SU-DHL-6 (cell line): ENCODE measurements around the gene LRRFIP2.

Source experiments
- H2AFZ ChIP-seq: fragments of 200-600 bp; sonication (generic); 2 replicates; pipeline ENCODE4 v1.6.1; 2014; ENCODE audit warnings: low read depth, mild to moderate bottlenecking, moderate library complexity, mixed read lengths, antibody characterized with exemption, low read length; ENCODE audit not compliant: severe bottlenecking
- H3F3A ChIP-seq: fragments of 200-600 bp; shearing (Covaris generic); 2 replicates; pipeline ENCODE4 v1.6.0; 2016; ENCODE audit warnings: antibody characterized with exemption, mild to moderate bottlenecking; ENCODE audit not compliant: insufficient read depth
- H3K27ac ChIP-seq: fragments of 200-600 bp; sonication (generic); 2 replicates; pipeline ENCODE4 v1.5.1; 2016; ENCODE audit warnings: low read depth, mild to moderate bottlenecking, low read length, moderate library complexity, mixed read lengths
- H3K27me3 ChIP-seq: fragments of 200-600 bp; sonication (generic), shearing (Covaris generic); 2 replicates; pipeline ENCODE4 v1.6.0; 2014; ENCODE audit warnings: mild to moderate bottlenecking, low read length
- H3K36me3 ChIP-seq: fragments of 200-600 bp; sonication (generic); 2 replicates; pipeline ENCODE4 v1.6.1; 2014; ENCODE audit warnings: mild to moderate bottlenecking, low read length, mixed read lengths
- H3K4me2 ChIP-seq: fragments of 300-600, 200-600 bp; shearing (Covaris generic), sonication (generic); 2 replicates; pipeline ENCODE4 v1.6.0; 2014; ENCODE audit warnings: low read length, low read depth, mild to moderate bottlenecking; ENCODE audit not compliant: poor library complexity, severe bottlenecking
- H3K4me3 ChIP-seq: fragments of 200-600 bp; sonication (generic); 2 replicates; pipeline ENCODE4 v1.5.1; 2014; ENCODE audit warnings: antibody characterized with exemption, low read length, mild to moderate bottlenecking, mixed read lengths; ENCODE audit not compliant: insufficient read depth, poor library complexity, severe bottlenecking
- H3K79me2 ChIP-seq: fragments of 200-600 bp; sonication (generic); 2 replicates; pipeline ENCODE4 v1.6.1; 2014; ENCODE audit warnings: mild to moderate bottlenecking, low read length, moderate library complexity; ENCODE audit not compliant: insufficient read depth
- H3K9ac ChIP-seq: fragments of 200-600 bp; sonication (generic); 2 replicates; pipeline ENCODE4 v1.7.0; 2014; ENCODE audit warnings: mild to moderate bottlenecking, low read length
- H3K9me2 ChIP-seq: fragments of 200-600 bp; sonication (generic); replicated peaks from 2 replicates; pipeline ENCODE4 v1.6.1; 2014; ENCODE audit warnings: low read length; ENCODE audit not compliant: insufficient read depth
- H3K9me3 ChIP-seq: fragments of 200-600 bp; sonication (generic); 2 replicates; pipeline ENCODE4 v1.6.1; 2014; ENCODE audit warnings: low read length, mixed read lengths; ENCODE audit not compliant: insufficient read depth
- H4K20me1 ChIP-seq: fragments of 200-600 bp; sonication (generic); 2 replicates; pipeline ENCODE4 v1.6.1; 2014; ENCODE audit warnings: low read depth, mild to moderate bottlenecking, antibody characterized with exemption, low read length, moderate library complexity, mixed read lengths
- EZH2phosphoT487 ChIP-seq: fragments of 200-600 bp; sonication (generic), shearing (Covaris generic); conservative IDR thresholded peaks from 2 replicates; pipeline ENCODE4 v1.6.1; 2018; ENCODE audit warnings: mild to moderate bottlenecking, antibody characterized with exemption, low read length, moderate library complexity, mixed read lengths
- TF ChIP-seq, protein P1 (sequence below): fragments of 200-600 bp; sonication (generic); IDR thresholded peaks from one replicate; pipeline ENCODE4 v1.5.1; 2017; ENCODE audit warnings: antibody characterized with exemption, mild to moderate bottlenecking, low read length, moderate library complexity; ENCODE audit not compliant: insufficient read depth, poor library complexity, severe bottlenecking

The LRRFIP2 gene

DNA sequence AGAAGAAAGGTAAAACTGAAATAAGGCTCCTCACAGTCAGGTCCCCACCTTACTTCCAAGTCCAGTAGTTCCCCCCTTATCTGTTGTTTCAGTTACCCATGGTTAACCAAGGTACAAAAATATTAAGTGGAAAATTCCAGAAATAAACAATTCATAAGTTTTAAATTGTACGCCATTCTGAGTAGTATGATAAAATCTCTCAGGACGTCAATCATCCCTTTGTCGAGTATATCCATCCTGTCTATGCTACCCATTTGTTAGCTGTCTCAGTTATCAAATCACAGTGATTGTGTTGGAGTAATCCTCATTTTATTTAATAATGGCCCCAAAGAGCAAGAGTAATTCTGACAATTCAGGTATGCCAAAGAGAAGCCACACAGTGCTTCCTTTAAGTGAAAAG is 43.9 kb downstream of the LRRFIP2 start:
- Histone ChIP-seq H3K79me2 (no peaks in the 10 kb centered on the region), H3K27ac (no peak overlapping the region), H4K20me1 (no peaks in the 10 kb centered on the region), H2AFZ (no peak overlapping the region), H3K4me2 (no peak overlapping the region), H3K9me2 (no peaks in the 10 kb centered on the region), H3K36me3 (no peaks in the 10 kb centered on the region), H3K4me3 (no peak overlapping the region), H3K9me3 (no peaks in the 10 kb centered on the region), H3K27me3 (no peaks in the 10 kb centered on the region), H3F3A (no peaks in the 10 kb centered on the region), H3K9ac (no peak overlapping the region)
- TF ChIP-seq, protein P1, sequence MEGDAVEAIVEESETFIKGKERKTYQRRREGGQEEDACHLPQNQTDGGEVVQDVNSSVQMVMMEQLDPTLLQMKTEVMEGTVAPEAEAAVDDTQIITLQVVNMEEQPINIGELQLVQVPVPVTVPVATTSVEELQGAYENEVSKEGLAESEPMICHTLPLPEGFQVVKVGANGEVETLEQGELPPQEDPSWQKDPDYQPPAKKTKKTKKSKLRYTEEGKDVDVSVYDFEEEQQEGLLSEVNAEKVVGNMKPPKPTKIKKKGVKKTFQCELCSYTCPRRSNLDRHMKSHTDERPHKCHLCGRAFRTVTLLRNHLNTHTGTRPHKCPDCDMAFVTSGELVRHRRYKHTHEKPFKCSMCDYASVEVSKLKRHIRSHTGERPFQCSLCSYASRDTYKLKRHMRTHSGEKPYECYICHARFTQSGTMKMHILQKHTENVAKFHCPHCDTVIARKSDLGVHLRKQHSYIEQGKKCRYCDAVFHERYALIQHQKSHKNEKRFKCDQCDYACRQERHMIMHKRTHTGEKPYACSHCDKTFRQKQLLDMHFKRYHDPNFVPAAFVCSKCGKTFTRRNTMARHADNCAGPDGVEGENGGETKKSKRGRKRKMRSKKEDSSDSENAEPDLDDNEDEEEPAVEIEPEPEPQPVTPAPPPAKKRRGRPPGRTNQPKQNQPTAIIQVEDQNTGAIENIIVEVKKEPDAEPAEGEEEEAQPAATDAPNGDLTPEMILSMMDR = no peak
- no peak for TF ChIP-seq EZH2phosphoT487

DNA sequence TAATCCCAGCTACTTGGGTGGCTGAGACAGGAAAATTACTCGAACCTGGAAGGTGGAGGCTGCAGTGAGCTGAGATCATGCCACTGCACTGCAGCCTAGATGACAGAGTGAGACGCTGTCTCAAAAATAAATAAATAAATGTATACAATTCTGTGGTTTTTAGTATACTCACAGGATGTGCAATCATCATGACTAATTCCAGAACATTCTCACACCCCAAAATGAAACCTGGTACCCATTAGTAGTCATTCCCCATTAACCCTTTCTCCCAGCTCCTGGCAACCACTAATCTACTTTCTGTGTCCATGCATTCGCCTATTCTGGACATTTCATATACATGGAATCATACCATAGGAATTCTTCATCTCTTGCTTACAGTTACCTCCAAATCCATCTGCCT is 44.5 kb downstream of the LRRFIP2 start:
- H3K4me3 ChIP-seq = no peak overlapping the region
- H3K79me2 ChIP-seq = no peaks in the 10 kb centered on the region
- H4K20me1 ChIP-seq = no peaks in the 10 kb centered on the region
- no peak overlapping the region for H3K9ac ChIP-seq
- H3K36me3 ChIP-seq = no peaks in the 10 kb centered on the region
- H3F3A ChIP-seq = no peaks in the 10 kb centered on the region
- TF ChIP-seq, protein P1 = no peak
- TF ChIP-seq EZH2phosphoT487 = no peak
- H3K27me3 ChIP-seq = no peaks in the 10 kb centered on the region
- no peaks in the 10 kb centered on the region for H3K9me3 ChIP-seq
- H3K4me2 ChIP-seq = no peak overlapping the region
- no peak overlapping the region for H2AFZ ChIP-seq
- no peaks in the 10 kb centered on the region for H3K9me2 ChIP-seq
- H3K27ac ChIP-seq = no peak overlapping the region

DNA sequence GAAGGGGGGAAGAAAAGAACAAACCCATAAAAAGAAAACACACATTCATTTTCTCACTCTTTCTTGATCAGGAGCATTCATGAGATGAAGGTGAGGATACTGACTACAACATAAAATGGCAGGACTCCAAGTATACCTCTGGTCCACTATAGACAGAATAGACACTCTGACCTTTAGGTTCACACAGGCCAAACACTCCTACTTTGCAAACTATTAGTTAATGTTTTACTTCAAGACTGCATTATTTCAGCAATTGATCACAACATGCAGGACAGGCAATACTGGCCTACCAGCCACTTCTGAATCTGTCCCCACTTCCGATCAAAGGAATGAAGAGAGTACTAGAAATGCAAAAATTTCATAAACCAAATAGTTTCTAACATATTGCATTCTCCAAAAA is 47.0 kb downstream of the LRRFIP2 start:
- Histone ChIP-seq H3K4me2 (no peak overlapping the region), H4K20me1 (no peaks in the 10 kb centered on the region), H3K9ac (no peak overlapping the region), H2AFZ (no peak overlapping the region), H3K36me3 (no peaks in the 10 kb centered on the region), H3K9me2 (no peaks in the 10 kb centered on the region), H3K79me2 (no peaks in the 10 kb centered on the region), H3K27ac (no peak overlapping the region), H3F3A (no peaks in the 10 kb centered on the region), H3K9me3 (no peaks in the 10 kb centered on the region), H3K4me3 (no peak overlapping the region), H3K27me3 (no peaks in the 10 kb centered on the region)
- no peak for TF ChIP-seq EZH2phosphoT487
- TF ChIP-seq, protein P1 = no peak

DNA sequence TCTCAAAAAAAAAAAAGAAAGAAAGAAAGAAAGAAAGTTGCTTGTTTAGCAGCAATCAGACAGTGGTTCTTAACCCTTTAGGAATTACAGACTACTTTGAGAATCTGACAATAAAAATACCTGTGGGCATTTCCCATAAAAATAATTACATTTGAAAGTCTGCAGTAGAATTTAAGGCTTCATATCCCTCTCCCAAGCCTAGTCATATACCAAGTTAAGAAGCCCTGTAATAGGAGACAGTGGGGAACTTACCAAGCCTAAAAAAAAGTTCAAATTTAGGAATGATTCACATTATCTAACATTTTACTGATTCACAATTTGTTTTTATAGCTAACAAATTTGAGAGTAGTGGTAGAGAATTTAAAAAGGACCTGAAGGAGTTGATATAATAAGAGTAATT is 47.5 kb downstream of the LRRFIP2 start:
- no peak for TF ChIP-seq EZH2phosphoT487
- TF ChIP-seq, protein P1 = no peak
- Histone ChIP-seq H3K4me3 (no peak overlapping the region), H3K9ac (no peak overlapping the region), H3K9me3 (no peaks in the 10 kb centered on the region), H3F3A (no peaks in the 10 kb centered on the region), H3K27ac (no peak overlapping the region), H2AFZ (no peak overlapping the region), H3K27me3 (no peaks in the 10 kb centered on the region), H3K9me2 (no peaks in the 10 kb centered on the region), H3K4me2 (no peak overlapping the region), H3K79me2 (no peaks in the 10 kb centered on the region), H4K20me1 (no peaks in the 10 kb centered on the region), H3K36me3 (no peaks in the 10 kb centered on the region)
